HepG2 (cell line): ENCODE data around the gene LYPD1. TPM values are rescaled to one million over a fixed set of nuclear protein-coding genes. Genes with fewer than 3 reads are reported as not detected.

Source experiments
- AFF4 ChIP-seq: sonication (generic); formaldehyde crosslinking; IDR thresholded peaks from 2 replicates; pipeline ENCODE4 v1.4.0; 2020; ENCODE audit warnings: missing genetic modification reagents
- DR1 ChIP-seq: sonication (generic); formaldehyde crosslinking; IDR thresholded peaks from 2 replicates; pipeline ENCODE4 v1.8.0; 2021; ENCODE audit warnings: mild to moderate bottlenecking, missing genetic modification reagents, inconsistent platforms
- ETS1 ChIP-seq: sonication (generic); formaldehyde crosslinking; IDR thresholded peaks from 2 replicates; pipeline ENCODE4 v1.4.0; 2020; ENCODE audit warnings: missing genetic modification reagents
- IKZF5 ChIP-seq: IDR thresholded peaks from 2 replicates; pipeline ENCODE4 v1.6.1; 2018; ENCODE audit warnings: missing genetic modification reagents, mild to moderate bottlenecking, missing compliant biosample characterization
- KLF13 ChIP-seq: sonication (generic); formaldehyde crosslinking; IDR thresholded peaks from 2 replicates; pipeline ENCODE4 v1.4.0; 2020; ENCODE audit warnings: mild to moderate bottlenecking, missing genetic modification reagents
- NFE2 ChIP-seq: sonication (generic); formaldehyde crosslinking; IDR thresholded peaks from 2 replicates; pipeline ENCODE4 v1.4.0; 2020; ENCODE audit warnings: missing genetic modification reagents
- NFRKB ChIP-seq: fragments of 450-650 bp; IDR thresholded peaks from 2 replicates; pipeline ENCODE4 v1.6.1; 2017
- NR2F6 ChIP-seq, 2 experiments: IDR thresholded peaks; 2 replicates each; pipeline ENCODE4 v1.6.1; 2016; ENCODE audit warnings: antibody characterized with exemption in 1 of 2, mild to moderate bottlenecking in 1 of 2
- TFDP2 ChIP-seq: sonication (generic); formaldehyde crosslinking; IDR thresholded peaks from 2 replicates; pipeline ENCODE4 v1.4.0; 2020; ENCODE audit warnings: missing genetic modification reagents
- TMF1 ChIP-seq: sonication (generic); formaldehyde crosslinking; IDR thresholded peaks from 2 replicates; pipeline ENCODE4 v1.8.1; 2022; ENCODE audit warnings: low read depth, missing genetic modification reagents
- YY1 ChIP-seq: IDR thresholded peaks from 2 replicates; pipeline ENCODE4 v1.6.1; 2011; ENCODE audit warnings: low read length, low read depth, moderate library complexity, mild to moderate bottlenecking; ENCODE audit not compliant: insufficient read depth, insufficient replicate concordance
- ZBTB37 ChIP-seq: sonication (generic); formaldehyde crosslinking; IDR thresholded peaks from 2 replicates; pipeline ENCODE4 v1.4.0; 2020; ENCODE audit warnings: mild to moderate bottlenecking, missing genetic modification reagents
- ZKSCAN5 ChIP-seq: sonication (generic); formaldehyde crosslinking; IDR thresholded peaks from 2 replicates; pipeline ENCODE4 v1.5.1; 2020; ENCODE audit warnings: mild to moderate bottlenecking, missing genetic modification reagents
- ZNF329 ChIP-seq: sonication (generic); formaldehyde crosslinking; IDR thresholded peaks from 2 replicates; pipeline ENCODE4 v1.9.0; 2021; ENCODE audit warnings: low read depth, mild to moderate bottlenecking, missing genetic modification reagents
- ZNF792 ChIP-seq: IDR thresholded peaks from 2 replicates; pipeline ENCODE4 v1.6.1; 2016
- ZNF816 ChIP-seq: sonication (generic); formaldehyde crosslinking; IDR thresholded peaks from 2 replicates; pipeline ENCODE4 v1.8.0; 2022; ENCODE audit warnings: missing genetic modification reagents, mild to moderate bottlenecking, borderline replicate concordance
- ZSCAN5A ChIP-seq: sonication (generic); formaldehyde crosslinking; IDR thresholded peaks from 2 replicates; pipeline ENCODE4 v1.8.0; 2022; ENCODE audit warnings: mild to moderate bottlenecking, missing genetic modification reagents, borderline replicate concordance
- polyA plus RNA-seq, 8 experiments: library from polyadenylated mRNA; depleted of rRNA in 3 of 8; stranded (reverse) in 7 of 8; unstranded in 1 of 8; fragments of >200 nt; fragmentation: Illumina TruSeq in 4 of 8; extraction: Trizol in 4 of 8; gene quantifications; 2 replicates each; pipeline versions ENCODE4 v1.2.1 to v1.2.3, GENCODE V29; 2011 to 2016; ENCODE audit warnings: low read depth in 4 of 8, missing spikeins in 1 of 8, mixed read lengths in 1 of 8; ENCODE audit not compliant: insufficient read depth in 1 of 8
- total RNA-seq, 5 experiments: library from RNA; depleted of rRNA; stranded (reverse); fragments of >200 nt; fragmentation: Illumina TruSeq; extraction: Trizol; gene quantifications; 2 replicates each; pipeline ENCODE4 v1.2.3, GENCODE V29; 2016; ENCODE audit warnings: low read depth in 1 of 5

Gene LYPD1
- total and polyA plus RNA-seq, 2 of the 13 experiments (the other 11 are each of a cell fraction or from before 2014, with no cell fraction given) = not detected

GRCh38 chr2:132632000-132632649 lies 37.9 kb downstream of the LYPD1 start (continued):
- TF ChIP-seq YY1 (no peak), TFDP2 (CRISPR knock-in tag) (no peak), IKZF5 (CRISPR knock-in tag) (0 out of 2 replicates have a peak, but pooled peaks have one; percentile 35), NFE2 (no peak), DR1 (CRISPR knock-in tag) (no peak), ZKSCAN5 (no peak), ZNF816 (CRISPR knock-in tag) (no peak), NFRKB (no peak), TMF1 (CRISPR knock-in tag) (no peak), ZNF792 (CRISPR knock-in tag) (0 out of 2 replicates have a peak, but pooled peaks have one; percentile 43), AFF4 (CRISPR knock-in tag) (no peak), KLF13 (no peak), ETS1 (CRISPR knock-in tag) (no peak), ZSCAN5A (CRISPR knock-in tag) (no peak), ZNF329 (CRISPR knock-in tag) (no peak), ZBTB37 (CRISPR knock-in tag) (no peak), NR2F6 (IDR thresholded peaks at IDR 0.05) (peak; percentile 30; the same call in 1 of the 2 replicates), NR2F6 (CRISPR knock-in tag; IDR thresholded peaks at IDR 0.05) (peak; percentile 65; the same call in 1 of the 2 replicates)
